Psoas muscle (tissue), 8 donors: ENCODE measurements around the gene MTHFSD. TPM values are rescaled to one million over a fixed set of nuclear protein-coding genes. Genes with fewer than 3 reads are reported as not detected.

Experiments used
- ATAC-seq, 4 donors: fragments of 200-7000 bp; cut with Tn5 transposase; one replicate each; pipeline ENCODE4 v1.9.1; 2020; ENCODE audit warnings: moderate library complexity in 3 of 4, mild to moderate bottlenecking in 2 of 4
- DNase-seq, 2 donors: peaks; one replicate each; pipeline ENCODE4 v3.0.0-alpha.2; 2020
- H3K27ac ChIP-seq: fragments of 200-600 bp; one replicate; pipeline ENCODE4 v1.8.0; 2022
- H3K27me3 ChIP-seq, 3 donors: fragments of 200-600 bp in 1 of 3; one replicate each; pipeline versions ENCODE4 v1.6.1 to v1.8.0; 2013 to 2022; ENCODE audit warnings: low read length in 2 of 3, mild to moderate bottlenecking in 2 of 3, moderate library complexity in 1 of 3; ENCODE audit not compliant: insufficient read depth in 3 of 3
- H3K36me3 ChIP-seq, 2 donors: fragments of 200-600 bp in 1 of 2; one replicate each; pipeline versions ENCODE4 v1.6.1 to v1.8.0; 2013 to 2022; ENCODE audit warnings: low read depth in 1 of 2, mild to moderate bottlenecking in 1 of 2, moderate library complexity in 1 of 2; ENCODE audit not compliant: insufficient read depth in 1 of 2
- H3K4me1 ChIP-seq: fragments of 200-600 bp; one replicate; pipeline ENCODE4 v1.8.0; 2022
- H3K4me3 ChIP-seq: fragments of 200-600 bp; one replicate; pipeline ENCODE4 v1.8.0; 2022; ENCODE audit warnings: mild to moderate bottlenecking
- H3K9me3 ChIP-seq: fragments of 200-600 bp; one replicate; pipeline ENCODE4 v1.8.0; 2022
- WGBS, 3 donors: extraction: QIAGEN DNeasy Blood & Tissue Kit; methylation state at CpG; one replicate each; pipeline versions ENCODE4 v1.1.6 to v1.1.7; 2013; 5-methylcytosine and 5-hydroxymethylcytosine counted together
- intact Hi-C, 2 donors: fragments of 100-400 bp; cut with DNase I; formaldehyde crosslinking; loops; one replicate each; pipeline versions ENCODE4 v1.11.0 to v1.14.2; 2022
- polyA plus RNA-seq, 3 donors: library from polyadenylated mRNA; stranded (reverse); fragments of 200-250 nt; gene quantifications; one replicate each; pipeline ENCODE4 v1.2.3, GENCODE V29; 2013
- total RNA-seq, 4 donors: library from RNA; stranded (reverse); fragmentation: NEBNext Ultra II Directional in 2 of 4; extraction: Animal tissue kit (Norgen Biotek cat#: 25700) in 2 of 4; gene quantifications; one replicate each; pipeline versions ENCODE4 v1.2.1 to v1.2.4, GENCODE V29; 2021 to 2023
- TF ChIP-seq, protein P1 (sequence below): fragments of 200-600 bp; IDR thresholded peaks from one replicate; pipeline ENCODE4 v1.8.0; 2022; ENCODE audit warnings: antibody characterized with exemption
- donor health status: healthy with polysubstance abuse.
- donor health status: DM: no; HTN: no; CAD: no; lungs with moderate emphysema.
- donor health status: Bipolar disorder and iron deficiency.
- donor health status: healthy.
- donor health status: DM: yes; HTN: yes; CAD: no.
- donor health status: DM: no; HTN: no; CAD: no.
- donor health status: DM: no; HTN: no; CAD: no.
- donor health status: DM: yes; HTN: yes; CAD: no.

Gene MTHFSD
- total and polyA plus RNA-seq, 7 donors = 4.3 to 16.0 (median 8.1) TPM

DNA sequence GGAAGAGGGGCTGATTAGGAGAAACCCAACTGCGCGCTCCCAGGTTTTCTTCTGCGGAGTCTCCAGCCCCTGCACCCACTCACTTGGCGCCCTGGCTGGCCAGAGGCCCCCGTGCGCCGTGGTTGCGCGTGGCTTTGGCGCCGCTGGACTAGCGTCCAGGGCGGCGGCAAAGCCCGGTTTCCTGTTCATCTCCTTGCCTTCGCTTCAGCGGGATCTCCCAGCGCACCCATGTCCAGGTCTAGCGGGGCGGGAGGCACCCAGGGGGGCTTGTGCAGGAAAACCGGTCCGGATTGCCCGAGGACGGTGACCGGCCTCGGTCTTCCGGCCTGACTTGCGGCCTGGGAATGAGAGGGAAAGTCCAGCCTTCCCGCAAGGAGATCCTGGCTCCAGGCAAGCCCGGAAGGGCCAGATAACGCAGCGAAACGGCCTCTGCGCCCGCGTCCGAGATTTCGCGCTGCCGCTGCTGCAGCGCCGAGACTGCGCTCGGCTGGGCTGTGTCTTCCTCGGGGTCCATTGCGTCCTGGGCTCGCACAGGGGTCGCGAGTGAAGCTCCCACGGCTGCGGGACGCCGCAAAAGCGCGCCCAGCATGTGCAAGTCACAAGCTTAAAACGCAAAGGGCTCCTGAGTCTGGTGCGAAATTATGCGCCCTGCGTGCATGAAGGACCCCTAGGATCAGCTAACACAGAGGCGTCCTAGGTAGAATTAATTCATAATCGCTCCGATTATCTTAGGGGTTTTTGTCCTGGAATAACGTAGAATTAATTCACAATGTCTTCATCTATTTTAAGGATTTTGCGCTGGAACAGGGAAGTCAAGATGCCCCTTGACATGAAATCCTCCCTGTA is 39.0 kb downstream of the MTHFSD start:
- Histone ChIP-seq H3K36me3 (no peaks in the 10 kb centered on the region), H3K4me1 (peaks cover 11% of the 10 kb centered on the region), H3K27ac (no peak overlapping the region), H3K4me3 (no peak overlapping the region), H3K9me3 (no peaks in the 10 kb centered on the region), H3K27me3 (peaks cover 0 to 99% (median 52%) of the 10 kb centered on the region in 3 donors)
- ATAC-seq (no peak), DNase-seq (peak in 1 of 2 donors; percentile 40)
- WGBS, 3 donors = 3 to 4% (median 4%) methylated on average over 58 to 64 of the region's 64 CpGs
- intact Hi-C loops = loop anchor here in 1 of 2 donors (5.0 kb wide), 1 partner anchor 444 kb away; no protein-coding TSS in a partner anchor
- TF ChIP-seq, protein P1, sequence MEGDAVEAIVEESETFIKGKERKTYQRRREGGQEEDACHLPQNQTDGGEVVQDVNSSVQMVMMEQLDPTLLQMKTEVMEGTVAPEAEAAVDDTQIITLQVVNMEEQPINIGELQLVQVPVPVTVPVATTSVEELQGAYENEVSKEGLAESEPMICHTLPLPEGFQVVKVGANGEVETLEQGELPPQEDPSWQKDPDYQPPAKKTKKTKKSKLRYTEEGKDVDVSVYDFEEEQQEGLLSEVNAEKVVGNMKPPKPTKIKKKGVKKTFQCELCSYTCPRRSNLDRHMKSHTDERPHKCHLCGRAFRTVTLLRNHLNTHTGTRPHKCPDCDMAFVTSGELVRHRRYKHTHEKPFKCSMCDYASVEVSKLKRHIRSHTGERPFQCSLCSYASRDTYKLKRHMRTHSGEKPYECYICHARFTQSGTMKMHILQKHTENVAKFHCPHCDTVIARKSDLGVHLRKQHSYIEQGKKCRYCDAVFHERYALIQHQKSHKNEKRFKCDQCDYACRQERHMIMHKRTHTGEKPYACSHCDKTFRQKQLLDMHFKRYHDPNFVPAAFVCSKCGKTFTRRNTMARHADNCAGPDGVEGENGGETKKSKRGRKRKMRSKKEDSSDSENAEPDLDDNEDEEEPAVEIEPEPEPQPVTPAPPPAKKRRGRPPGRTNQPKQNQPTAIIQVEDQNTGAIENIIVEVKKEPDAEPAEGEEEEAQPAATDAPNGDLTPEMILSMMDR = no peak

DNA sequence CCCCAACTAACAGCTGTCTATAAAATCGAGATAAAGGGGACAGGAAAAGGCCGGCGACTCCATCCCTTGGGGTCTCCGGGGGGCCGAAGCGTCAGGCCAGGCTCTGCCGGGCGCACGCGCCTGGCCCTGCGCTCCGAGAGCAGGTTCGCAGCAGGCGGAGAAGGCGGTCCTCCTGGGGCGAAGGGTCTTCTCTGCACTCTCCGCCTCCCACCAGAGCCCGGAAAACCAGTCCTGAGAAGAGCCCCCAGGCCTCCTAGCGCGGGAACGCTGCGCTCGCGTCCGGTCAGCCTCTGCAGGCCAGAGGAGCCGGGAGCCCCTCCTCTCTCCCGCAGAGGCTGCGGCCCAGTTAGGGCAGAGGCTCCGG is 39.6 kb downstream of the MTHFSD start:
- intact Hi-C loops = loop anchor here in 1 of 2 donors (5.0 kb wide), 1 partner anchor 443 kb away; no protein-coding TSS in a partner anchor
- 6 to 8% (median 7%) methylated on average over 25 to 29 of the region's 29 CpGs for WGBS, 3 donors

DNA sequence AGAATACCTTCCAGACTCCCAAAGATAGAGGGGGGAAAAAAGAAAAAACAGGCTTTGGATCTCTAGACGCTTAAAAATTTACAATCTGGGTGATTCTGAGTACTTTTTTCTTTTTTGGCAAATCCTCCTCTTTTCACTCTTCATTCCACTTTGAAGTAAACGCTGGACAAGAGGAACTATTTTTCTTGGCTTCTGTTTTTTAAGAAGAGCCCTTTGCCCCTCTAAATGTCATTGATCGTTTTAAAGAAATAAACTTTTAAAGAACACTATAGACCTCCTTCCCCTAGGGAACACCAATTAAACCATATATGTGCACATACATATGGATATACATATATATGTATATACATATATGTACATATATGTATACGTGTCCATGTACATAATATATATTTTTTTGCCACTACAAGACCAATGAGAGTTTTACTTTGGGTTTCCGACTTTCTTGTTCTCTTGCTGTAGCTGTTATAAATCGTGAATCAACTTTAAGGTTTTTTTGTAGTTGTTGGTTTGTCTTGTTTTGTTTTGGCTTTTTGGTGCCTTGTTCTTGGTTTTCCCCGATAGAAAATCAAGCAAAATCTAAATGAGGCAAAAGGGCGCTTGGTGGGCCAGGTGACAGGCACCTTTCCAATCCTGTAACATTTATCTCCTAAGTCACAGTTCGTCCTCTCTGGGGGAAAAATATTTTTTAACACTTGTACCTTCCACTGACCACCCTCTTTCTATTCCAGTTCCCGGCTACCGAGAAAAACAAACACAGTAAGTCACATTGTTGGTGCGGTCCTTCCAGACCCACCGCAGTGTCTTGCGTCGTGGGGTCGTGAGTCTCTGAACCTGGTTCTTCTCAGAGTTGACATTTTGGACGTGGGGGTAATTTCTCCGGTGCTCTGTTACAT is 40.3 kb downstream of the MTHFSD start:
- WGBS, 3 donors = 17 to 19% (median 18%) methylated on average over 18 of the region's 18 CpGs
- H3K27me3 ChIP-seq = peaks cover 0 to 99% (median 56%) of the 10 kb centered on the region in 3 donors
- no peak for DNase-seq
- ATAC-seq = no peak
- TF ChIP-seq, protein P1 = no peak
- H3K4me1 ChIP-seq = peaks cover 15% of the 10 kb centered on the region
- H3K36me3 ChIP-seq = no peaks in the 10 kb centered on the region
- H3K9me3 ChIP-seq = no peaks in the 10 kb centered on the region
- H3K4me3 ChIP-seq = no peak overlapping the region
- intact Hi-C loops = loop anchor here in 1 of 2 donors (5.0 kb wide), 1 partner anchor 442 kb away; no protein-coding TSS in a partner anchor
- no peak overlapping the region for H3K27ac ChIP-seq

More for the DNA sequence above, 39.6 kb downstream of the MTHFSD start:
- peak in 1 of 2 donors; percentile 27 for DNase-seq
- Histone ChIP-seq H3K4me1 (peaks cover 11% of the 10 kb centered on the region), H3K27ac (no peak overlapping the region), H3K36me3 (no peaks in the 10 kb centered on the region), H3K4me3 (no peak overlapping the region), H3K27me3 (peaks cover 0 to 99% (median 51%) of the 10 kb centered on the region in 3 donors), H3K9me3 (no peaks in the 10 kb centered on the region)
- ATAC-seq = no peak
- TF ChIP-seq, protein P1 = no peak

DNA sequence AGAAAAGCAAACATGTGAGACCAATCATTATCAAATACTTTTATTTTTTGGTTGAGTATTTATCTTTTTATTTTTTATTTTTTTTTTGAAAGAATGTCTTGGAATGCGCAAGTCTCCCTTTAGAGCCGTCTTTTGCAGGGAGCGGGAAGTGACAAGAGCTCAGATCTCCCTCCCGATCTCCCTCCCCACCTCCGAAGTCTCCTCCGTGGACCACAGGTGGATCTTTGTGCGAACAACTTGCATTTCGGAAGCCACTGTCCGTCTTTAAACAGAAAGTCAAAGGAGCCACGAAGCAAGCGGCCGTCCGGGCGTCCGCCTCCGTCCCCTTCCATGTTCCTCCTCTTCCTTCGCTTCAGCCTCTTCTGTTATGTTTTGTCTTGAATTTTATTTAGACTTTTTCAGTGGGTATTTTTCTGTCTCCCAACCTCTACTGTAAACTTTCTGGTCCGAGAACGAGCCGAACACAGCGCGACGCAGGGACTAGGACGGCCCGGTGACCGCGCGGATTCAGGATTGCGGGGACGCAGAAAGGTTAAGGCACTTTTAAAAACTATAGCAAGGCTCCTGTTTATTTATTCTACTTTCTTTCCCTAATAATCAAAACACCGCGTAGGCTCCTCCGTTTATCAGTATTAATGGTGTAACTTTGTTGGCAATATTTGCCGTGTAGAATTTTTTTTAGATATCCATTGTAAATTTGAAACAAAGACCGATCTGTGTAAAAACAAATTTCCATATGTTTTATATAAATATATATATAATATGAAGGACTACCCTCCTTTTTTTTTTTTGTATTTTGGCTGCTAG is 41.4 kb downstream of the MTHFSD start:
- Histone ChIP-seq H3K4me3 (no peak overlapping the region), H3K36me3 (no peaks in the 10 kb centered on the region), H3K9me3 (no peaks in the 10 kb centered on the region), H3K27me3 (peaks cover 0 to 99% (median 63%) of the 10 kb centered on the region in 3 donors), H3K27ac (no peak overlapping the region), H3K4me1 (peaks cover 20% of the 10 kb centered on the region)
- WGBS, 3 donors = 19 to 27% (median 24%) methylated on average over 35 of the region's 35 CpGs
- ATAC-seq (no peak), DNase-seq (no peak)
- TF ChIP-seq, protein P1 = no peak
- intact Hi-C loops = no loop called here
